Epithelial cell of proximal tubule (primary cell): ENCODE data around the gene UBE2Q2. TPM values are rescaled to one million over a fixed set of nuclear protein-coding genes. Genes with fewer than 3 reads are reported as not detected.
"Not testable (repeated sequence)": the region's sequence is repeated elsewhere in the genome, so short reads cannot be mapped to it uniquely, and the experiment has no call there.

Source experiments
- DNase-seq: peaks from one replicate; pipeline ENCODE4 v3.0.0-alpha.2; 2011; ENCODE audit warnings: low read depth
- H3K4me3 ChIP-seq: 2 replicates; pipeline ENCODE4 v1.5.1; 2011; ENCODE audit warnings: low read depth, mild to moderate bottlenecking, low read length
- CTCF ChIP-seq: conservative IDR thresholded peaks from 2 replicates; pipeline ENCODE4 v1.5.1; 2012; ENCODE audit warnings: low read depth, mild to moderate bottlenecking, low read length
- total RNA-seq: library from RNA; depleted of rRNA; stranded (reverse); fragments of >200 nt; gene quantifications from 2 replicates; pipeline ENCODE4 v1.2.3, GENCODE V29; 2015

UBE2Q2 gene
- total RNA-seq, 1 donor from 2014 or later, result 40.9 TPM

- H3K4me3 ChIP-seq, result no peak overlapping the region
- no peak for DNase-seq
- TF ChIP-seq CTCF, result no peak
Observed at GRCh38 chr15:75895731-75896130, 52.5 kb downstream of the UBE2Q2 start.

- DNase-seq, result no peak
- no peak overlapping the region for H3K4me3 ChIP-seq
- TF ChIP-seq CTCF, result no peak
Observed at GRCh38 chr15:75900577-75900976, 57.3 kb downstream of the UBE2Q2 start.

GRCh38 chr15:75902129-75902557, 58.9 kb downstream of the UBE2Q2 start:
- DNase-seq, result no peak
- no peak for TF ChIP-seq CTCF
- no peak overlapping the region for H3K4me3 ChIP-seq

- DNase-seq, result no peak
- no peak for TF ChIP-seq CTCF
- peak within 1 kb of the TSS; percentile 93 for H3K4me3 ChIP-seq
Observed at GRCh38 chr15:75903331-75904239, 60.3 kb downstream of the UBE2Q2 start, which contains the start of gene FBXO22. Gene FBXO22, plus strand, starts transcription at chr15:75903878. Its CDS starts 86 bp downstream, at chr15:75903964.

GRCh38 chr15:75905231-75905630, 62.0 kb downstream of the UBE2Q2 start:
- no peak overlapping the region for H3K4me3 ChIP-seq
- no peak for TF ChIP-seq CTCF
- DNase-seq, result no peak

- not testable (repeated sequence) for H3K4me3 ChIP-seq, DNase-seq
Observed at GRCh38 chr15:75910355-75910754, 67.1 kb downstream of the UBE2Q2 start.

GRCh38 chr15:75916978-75917377, 73.7 kb downstream of the UBE2Q2 start:
- no peak for DNase-seq
- no peak overlapping the region for H3K4me3 ChIP-seq
- TF ChIP-seq CTCF, result no peak
